ENCODE data around the gene COA1. TPM values are rescaled to one million over a fixed set of nuclear protein-coding genes. Genes with fewer than 3 reads are reported as not detected.
"Not testable (repeated sequence)": the region's sequence is repeated elsewhere in the genome, so short reads cannot be mapped to it uniquely, and the experiment has no call there.

The COA1 gene
- total RNA-seq, 1 donor from 2014 or later = 47.9 TPM

GRCh38 chr7:43602256-43602655 lies 127.1 kb downstream of the COA1 start:
- no peak for TF ChIP-seq CTCF (IDR thresholded peaks at IDR 0.05)
- no peak for ATAC-seq

DNA sequence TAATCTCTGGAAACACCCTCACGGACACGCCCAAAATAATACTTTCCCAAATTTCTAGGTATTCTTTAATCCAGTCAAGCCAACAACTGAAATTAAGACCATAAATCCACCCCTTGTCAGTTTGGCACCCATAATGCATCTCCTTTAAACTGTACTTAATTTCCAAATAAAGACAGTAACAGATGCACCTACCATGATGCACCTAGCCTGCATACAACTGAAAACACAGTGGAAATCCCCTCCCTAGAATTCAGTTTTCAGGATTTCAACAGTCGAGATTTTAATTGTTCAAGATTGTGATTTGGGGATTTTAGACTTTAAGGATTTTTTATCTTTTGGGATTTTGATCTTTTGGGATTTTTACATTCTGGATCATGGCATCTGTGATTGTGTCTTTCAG lies 129.3 kb downstream of the COA1 start:
- peaks cover 40% of the 10 kb centered on the region for H3K36me3 ChIP-seq
- no peaks in the 10 kb centered on the region for H3K9me3 ChIP-seq
- peaks cover 4% of the 10 kb centered on the region for H3K4me1 ChIP-seq
- no peak overlapping the region for H3K4me3 ChIP-seq
- intact Hi-C loops (cut with DNase I) = no loop called here
- no peaks in the 10 kb centered on the region for H3K27me3 ChIP-seq
- TF ChIP-seq CTCF (IDR thresholded peaks at IDR 0.05) = no peak
- ATAC-seq (no peak), DNase-seq (no peak)
- no peak overlapping the region for H3K27ac ChIP-seq

More at GRCh38 chr7:43602256-43602655, 127.1 kb downstream of the COA1 start:
- DNase-seq = no peak
- Histone ChIP-seq H3K9me3 (no peaks in the 10 kb centered on the region), H3K4me3 (no peak overlapping the region), H3K27me3 (no peaks in the 10 kb centered on the region), H3K36me3 (peaks cover 30% of the 10 kb centered on the region), H3K27ac (no peak overlapping the region), H3K4me1 (no peaks in the 10 kb centered on the region)
- intact Hi-C loops (cut with DNase I) = no loop called here

DNA sequence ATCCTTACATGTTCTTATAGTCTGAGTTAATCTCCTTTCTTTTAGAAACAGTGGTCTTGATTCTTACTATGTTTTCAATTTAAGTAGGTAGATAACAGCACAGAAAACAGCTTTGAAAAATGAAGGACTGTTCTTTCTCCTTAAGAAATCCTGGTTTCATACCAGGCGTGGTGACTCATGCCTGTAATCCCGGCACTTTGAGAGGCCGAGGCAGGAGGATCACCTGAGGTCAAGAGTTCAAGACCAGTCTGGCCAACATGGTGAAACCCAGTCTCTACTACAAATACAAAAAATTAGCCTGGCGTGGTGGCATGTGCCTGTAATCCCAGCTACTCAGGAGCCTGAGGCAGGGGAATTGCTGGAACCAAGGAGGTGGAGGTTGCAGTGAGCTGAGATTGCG lies 132.9 kb downstream of the COA1 start:
- H3K27me3 ChIP-seq; ATAC-seq; H3K4me3 ChIP-seq; H3K27ac ChIP-seq; H3K9me3 ChIP-seq; intact Hi-C loops (cut with DNase I); DNase-seq: not testable (repeated sequence)
- H3K36me3 ChIP-seq = peaks cover 40% of the 10 kb centered on the region
- H3K4me1 ChIP-seq = peaks cover 14% of the 10 kb centered on the region

- Histone ChIP-seq H3K9me3 (no peaks in the 10 kb centered on the region), H3K4me3 (no peak overlapping the region), H3K36me3 (peaks cover 28% of the 10 kb centered on the region), H3K27me3 (no peaks in the 10 kb centered on the region), H3K27ac (no peak overlapping the region), H3K4me1 (peaks cover 14% of the 10 kb centered on the region)
- ATAC-seq = no peak
- intact Hi-C loops (cut with DNase I) = no loop called here
- TF ChIP-seq CTCF (IDR thresholded peaks at IDR 0.05) = no peak
- DNase-seq = no peak
These were observed 135.3 kb downstream of the COA1 start for GRCh38 chr7:43594020-43594419.

- Histone ChIP-seq H3K9me3 (no peaks in the 10 kb centered on the region), H3K4me1 (peaks cover 14% of the 10 kb centered on the region), H3K36me3 (peaks cover 18% of the 10 kb centered on the region), H3K4me3 (peak overlapping the region; percentile 16), H3K27ac (no peak overlapping the region), H3K27me3 (no peaks in the 10 kb centered on the region)
- DNase-seq (no peak), ATAC-seq (no peak)
- TF ChIP-seq CTCF (IDR thresholded peaks at IDR 0.05) = no peak
- intact Hi-C loops (cut with DNase I) = no loop called here
These were observed 136.3 kb downstream of the COA1 start for GRCh38 chr7:43593010-43593409.

DNA sequence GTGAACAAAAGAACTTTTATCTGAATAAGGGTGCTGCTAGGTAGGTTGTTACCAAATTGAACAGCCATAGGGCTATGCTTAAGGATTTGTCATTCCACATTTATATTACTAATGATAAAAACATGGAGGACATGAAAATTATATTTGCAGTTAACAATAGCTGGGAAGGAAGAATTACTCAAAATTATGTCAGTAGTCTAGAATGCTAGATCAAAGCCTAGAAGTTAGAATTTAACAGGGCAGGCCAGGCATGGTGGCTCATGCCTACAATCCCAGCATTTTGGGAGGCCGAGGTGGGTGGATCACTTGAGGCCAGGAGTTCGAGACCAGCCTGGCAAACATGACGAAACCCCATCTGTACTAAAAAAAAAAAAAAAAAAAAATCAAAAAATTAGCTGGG lies 137.0 kb downstream of the COA1 start:
- Histone ChIP-seq H3K36me3 (peaks cover 11% of the 10 kb centered on the region), H3K27me3 (no peaks in the 10 kb centered on the region), H3K4me3 (peak overlapping the region; percentile 16), H3K9me3 (no peaks in the 10 kb centered on the region), H3K27ac (no peak overlapping the region), H3K4me1 (peaks cover 14% of the 10 kb centered on the region)
- no peak for TF ChIP-seq CTCF (IDR thresholded peaks at IDR 0.05)
- DNase-seq (no peak), ATAC-seq (no peak)
- intact Hi-C loops (cut with DNase I) = no loop called here
